Thyroid gland (tissue), 4 donors: Measurements from ENCODE around the gene GPC6.

Source experiments
- CTCF ChIP-seq, 6 experiments: fragments of 200-600 bp in 3 of 6; fragments of 450-650 bp in 3 of 6; sonication (generic) in 3 of 6; IDR thresholded peaks; one replicate each; pipeline ENCODE4 v1.5.1; 2016 to 2019; ENCODE audit warnings: antibody characterized with exemption in 6 of 6, mild to moderate bottlenecking in 2 of 6, inconsistent platforms in 1 of 6, moderate library complexity in 1 of 6
- POLR2A ChIP-seq, 2 donors: fragments of 450-650 bp; IDR thresholded peaks; one replicate each; pipeline ENCODE4 v1.6.1; 2017; ENCODE audit warnings: antibody characterized with exemption in 2 of 2, mild to moderate bottlenecking in 2 of 2, moderate library complexity in 1 of 2

DNA sequence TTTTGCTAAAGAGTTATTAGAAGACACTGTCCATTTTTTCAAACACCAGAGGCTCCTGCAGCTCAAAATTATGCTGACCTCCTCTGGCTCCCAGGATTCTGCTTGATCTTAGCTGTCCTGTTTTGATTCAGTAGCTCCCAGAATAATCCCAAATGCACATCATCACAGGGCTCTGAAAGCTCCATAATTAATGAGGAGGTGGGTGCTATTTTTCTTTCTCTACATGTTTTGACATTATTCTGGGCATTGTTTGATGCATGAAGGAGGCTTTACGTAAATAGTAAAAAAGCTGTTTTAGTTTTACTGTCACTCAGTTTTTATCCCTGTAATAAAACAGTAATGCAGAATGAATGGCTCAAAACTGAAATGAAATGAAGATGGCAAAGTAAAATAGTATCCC lies 757.4 kb downstream of the GPC6 start:
- TF ChIP-seq POLR2A (IDR thresholded peaks at IDR 0.05) (no peak), CTCF (IDR thresholded peaks at IDR 0.05) (no peak)
